ENCODE measurements around the gene TNS3.

Gene TNS3

DNA sequence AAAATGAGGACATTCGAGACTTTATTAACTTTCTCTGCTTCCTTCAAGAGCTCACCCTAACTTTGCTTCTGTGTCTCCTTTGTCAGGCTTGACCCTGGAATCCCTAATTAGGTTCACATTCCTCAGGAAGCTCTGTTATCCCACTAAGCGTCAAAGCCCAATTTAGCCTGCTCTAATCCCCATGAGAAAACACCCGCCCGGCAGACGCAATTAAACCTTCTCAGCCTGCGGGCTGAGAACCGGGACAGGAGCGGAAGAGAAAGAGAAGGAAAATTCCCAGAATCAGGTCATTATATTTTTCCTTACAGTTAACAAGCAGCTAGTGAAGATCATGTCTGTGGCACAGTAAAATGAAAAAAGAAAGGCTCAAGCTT is 93.0 kb downstream of the TNS3 start:
- H3K36me3 ChIP-seq (ENCODE audit: control insufficient read depth, low read length), result no peaks in the 10 kb centered on the region
- no peaks in the 10 kb centered on the region for H3K9me3 ChIP-seq (ENCODE audit: control insufficient read depth, insufficient read depth, low read length)
- H3F3A ChIP-seq (ENCODE audit: control insufficient read depth, insufficient read depth), result no peaks in the 10 kb centered on the region
- no peaks in the 10 kb centered on the region for H3K27me3 ChIP-seq (ENCODE audit: control insufficient read depth, low read length)
- H3K4me1 ChIP-seq (ENCODE audit: control insufficient read depth, low read length), result peaks cover 7% of the 10 kb centered on the region
- no peak overlapping the region for H3K4me3 ChIP-seq (ENCODE audit: low read length)
- no peak overlapping the region for H3K27ac ChIP-seq (ENCODE audit: low read depth, low read length)
- no peaks in the 10 kb centered on the region for H3K79me2 ChIP-seq (ENCODE audit: control insufficient read depth, low read length)
- H3K4me2 ChIP-seq (ENCODE audit: low read length), result no peak overlapping the region
- TF ChIP-seq EZH2phosphoT487 (IDR thresholded peaks at IDR 0.05; ENCODE audit: borderline replicate concordance, low read length), result no peak
- no peak for TF ChIP-seq CTCF (IDR thresholded peaks at IDR 0.05; ENCODE audit: low read depth, low read length, poor library complexity, severe bottlenecking)
- no peaks in the 10 kb centered on the region for H3K9me2 ChIP-seq (replicated peaks; ENCODE audit: control insufficient read depth, low read length)
- no peaks in the 10 kb centered on the region for H4K20me1 ChIP-seq (ENCODE audit: control insufficient read depth, insufficient read depth, low read depth, low read length)

DNA sequence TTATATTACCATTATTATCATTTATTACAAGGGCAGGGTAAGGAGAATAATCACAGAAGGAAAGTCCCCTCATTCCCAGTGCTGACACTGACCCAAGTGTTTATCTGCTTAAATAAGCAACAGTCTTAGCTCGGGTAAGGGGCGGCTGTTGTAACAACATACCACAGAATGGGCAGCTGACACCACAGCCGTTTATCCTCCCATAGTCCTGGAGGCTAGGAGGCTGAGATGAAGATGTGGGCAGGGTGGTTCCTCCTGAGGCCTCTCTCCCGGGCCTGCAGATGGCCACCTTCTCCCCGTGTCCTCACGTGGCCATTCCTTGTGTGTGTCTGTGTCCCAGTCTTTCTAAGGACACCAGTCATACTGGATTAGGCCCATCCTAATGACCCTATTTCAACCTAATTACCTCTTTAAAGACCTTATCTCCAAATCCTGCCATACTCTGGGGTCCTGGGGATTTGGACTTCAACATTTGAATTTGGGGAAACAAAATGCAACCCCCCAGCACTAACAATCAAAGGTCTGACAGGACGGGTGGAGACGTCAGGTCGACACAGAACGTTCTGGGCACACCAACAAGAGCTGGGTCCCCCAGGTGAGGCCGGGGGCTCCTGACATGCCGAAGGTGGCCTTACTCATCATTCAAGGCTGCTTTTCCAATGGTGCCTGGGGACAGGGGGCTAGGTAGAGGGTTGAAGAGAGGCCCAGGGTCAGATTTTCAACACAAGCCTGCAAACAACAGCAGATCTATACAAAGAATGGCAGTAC is 93.5 kb downstream of the TNS3 start:
- H3K79me2 ChIP-seq (ENCODE audit: control insufficient read depth, low read length), result no peaks in the 10 kb centered on the region

GRCh38 chr7:47485640-47486435 is 96.1 kb downstream of the TNS3 start:
- Histone ChIP-seq H3K79me2 (ENCODE audit: control insufficient read depth, low read length) (no peaks in the 10 kb centered on the region), H3K4me1 (ENCODE audit: control insufficient read depth, low read length) (peaks cover 22% of the 10 kb centered on the region), H4K20me1 (ENCODE audit: control insufficient read depth, insufficient read depth, low read depth, low read length) (no peaks in the 10 kb centered on the region), H3K9me3 (ENCODE audit: control insufficient read depth, insufficient read depth, low read length) (no peaks in the 10 kb centered on the region), H3K27ac (ENCODE audit: low read depth, low read length) (no peak overlapping the region), H3K36me3 (ENCODE audit: control insufficient read depth, low read length) (no peaks in the 10 kb centered on the region), H3F3A (ENCODE audit: control insufficient read depth, insufficient read depth) (no peaks in the 10 kb centered on the region), H3K4me3 (ENCODE audit: low read length) (no peak overlapping the region), H3K4me2 (ENCODE audit: low read length) (no peak overlapping the region), H3K9me2 (replicated peaks; ENCODE audit: control insufficient read depth, low read length) (no peaks in the 10 kb centered on the region), H3K27me3 (ENCODE audit: control insufficient read depth, low read length) (no peaks in the 10 kb centered on the region)
- TF ChIP-seq CTCF (IDR thresholded peaks at IDR 0.05; ENCODE audit: low read depth, low read length, poor library complexity, severe bottlenecking) (no peak), EZH2phosphoT487 (IDR thresholded peaks at IDR 0.05; ENCODE audit: borderline replicate concordance, low read length) (no peak)

More for the DNA sequence above, 93.5 kb downstream of the TNS3 start:
- no peak overlapping the region for H3K4me2 ChIP-seq (ENCODE audit: low read length)
- H3F3A ChIP-seq (ENCODE audit: control insufficient read depth, insufficient read depth), result no peaks in the 10 kb centered on the region
- H3K27ac ChIP-seq (ENCODE audit: low read depth, low read length), result no peak overlapping the region
- no peak overlapping the region for H3K4me3 ChIP-seq (ENCODE audit: low read length)
- no peaks in the 10 kb centered on the region for H3K36me3 ChIP-seq (ENCODE audit: control insufficient read depth, low read length)
- no peaks in the 10 kb centered on the region for H3K9me3 ChIP-seq (ENCODE audit: control insufficient read depth, insufficient read depth, low read length)
- H3K4me1 ChIP-seq (ENCODE audit: control insufficient read depth, low read length), result peaks cover 12% of the 10 kb centered on the region
- TF ChIP-seq EZH2phosphoT487 (IDR thresholded peaks at IDR 0.05; ENCODE audit: borderline replicate concordance, low read length), result no peak
- TF ChIP-seq CTCF (IDR thresholded peaks at IDR 0.05; ENCODE audit: low read depth, low read length, poor library complexity, severe bottlenecking), result no peak
- H3K27me3 ChIP-seq (ENCODE audit: control insufficient read depth, low read length), result no peaks in the 10 kb centered on the region
- no peaks in the 10 kb centered on the region for H4K20me1 ChIP-seq (ENCODE audit: control insufficient read depth, insufficient read depth, low read depth, low read length)
- no peaks in the 10 kb centered on the region for H3K9me2 ChIP-seq (replicated peaks; ENCODE audit: control insufficient read depth, low read length)

Data from DOHH2 (cell line).